ENCODE data around the gene TASP1.
"Not testable (repeated sequence)": the region's sequence is repeated elsewhere in the genome, so short reads cannot be mapped to it uniquely, and the experiment has no call there.

Gene TASP1

DNA sequence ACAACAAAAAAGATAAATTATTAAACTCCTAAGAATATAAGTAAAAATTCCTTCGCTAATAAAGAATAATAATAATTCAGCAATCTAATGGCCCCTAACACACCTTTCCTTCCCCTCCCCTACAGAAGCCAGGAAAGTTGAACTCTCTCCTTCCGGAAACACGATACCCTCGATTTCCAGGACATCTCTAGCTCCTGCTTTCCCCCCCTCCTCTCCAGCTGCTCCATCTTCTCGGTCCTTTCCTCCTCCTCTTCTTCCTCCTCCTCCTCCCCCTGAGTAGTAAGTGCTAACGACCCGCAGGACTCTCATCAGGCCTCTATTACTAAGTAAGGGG is 603 bp downstream of the TASP1 start:
- no peak for DNase-seq
- peaks cover 55% of the 10 kb centered on the region for H3K4me1 ChIP-seq (ENCODE audit: insufficient read depth, low read length)
- peak overlapping the region; percentile 72 to 73 for H3K4me3 ChIP-seq (ENCODE audit: low read depth in 1 of 2, low read length in 2 of 2)
- H3K36me3 ChIP-seq (ENCODE audit: insufficient read depth, low read length): peaks cover 7% of the 10 kb centered on the region
- no peaks in the 10 kb centered on the region for H4K20me1 ChIP-seq (ENCODE audit: insufficient read depth, low read length)
- no peaks in the 10 kb centered on the region for H3K9me3 ChIP-seq (ENCODE audit: insufficient read depth, low read length, severe bottlenecking)
- H3K27me3 ChIP-seq (ENCODE audit: insufficient read depth, low read length, poor library complexity): no peaks in the 10 kb centered on the region
- peaks cover 60% of the 10 kb centered on the region for H3K79me2 ChIP-seq (ENCODE audit: insufficient read depth, low read length)
- peak overlapping the region; percentile 78 for H3K9ac ChIP-seq (ENCODE audit: low read depth, low read length)
- H3K4me2 ChIP-seq (ENCODE audit: insufficient read depth, low read length): peak overlapping the region; percentile 68
- ATAC-seq (ENCODE audit: insufficient read depth, low read depth): no peak; the same call in 1 of the 3 replicates
- peak overlapping the region; percentile 76 for H2AFZ ChIP-seq (ENCODE audit: low read depth, low read length)
- H3K27ac ChIP-seq (ENCODE audit: low read length): peak overlapping the region; percentile 89
- no peak for TF ChIP-seq EZH2 (IDR thresholded peaks at IDR 0.05; ENCODE audit: borderline replicate concordance, low read depth, low read length, severe bottlenecking)
- TF ChIP-seq, protein P1, sequence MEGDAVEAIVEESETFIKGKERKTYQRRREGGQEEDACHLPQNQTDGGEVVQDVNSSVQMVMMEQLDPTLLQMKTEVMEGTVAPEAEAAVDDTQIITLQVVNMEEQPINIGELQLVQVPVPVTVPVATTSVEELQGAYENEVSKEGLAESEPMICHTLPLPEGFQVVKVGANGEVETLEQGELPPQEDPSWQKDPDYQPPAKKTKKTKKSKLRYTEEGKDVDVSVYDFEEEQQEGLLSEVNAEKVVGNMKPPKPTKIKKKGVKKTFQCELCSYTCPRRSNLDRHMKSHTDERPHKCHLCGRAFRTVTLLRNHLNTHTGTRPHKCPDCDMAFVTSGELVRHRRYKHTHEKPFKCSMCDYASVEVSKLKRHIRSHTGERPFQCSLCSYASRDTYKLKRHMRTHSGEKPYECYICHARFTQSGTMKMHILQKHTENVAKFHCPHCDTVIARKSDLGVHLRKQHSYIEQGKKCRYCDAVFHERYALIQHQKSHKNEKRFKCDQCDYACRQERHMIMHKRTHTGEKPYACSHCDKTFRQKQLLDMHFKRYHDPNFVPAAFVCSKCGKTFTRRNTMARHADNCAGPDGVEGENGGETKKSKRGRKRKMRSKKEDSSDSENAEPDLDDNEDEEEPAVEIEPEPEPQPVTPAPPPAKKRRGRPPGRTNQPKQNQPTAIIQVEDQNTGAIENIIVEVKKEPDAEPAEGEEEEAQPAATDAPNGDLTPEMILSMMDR (IDR thresholded peaks at IDR 0.05; ENCODE audit: borderline replicate concordance, extremely low read depth, low read length, poor library complexity, severe bottlenecking): no peak

DNA sequence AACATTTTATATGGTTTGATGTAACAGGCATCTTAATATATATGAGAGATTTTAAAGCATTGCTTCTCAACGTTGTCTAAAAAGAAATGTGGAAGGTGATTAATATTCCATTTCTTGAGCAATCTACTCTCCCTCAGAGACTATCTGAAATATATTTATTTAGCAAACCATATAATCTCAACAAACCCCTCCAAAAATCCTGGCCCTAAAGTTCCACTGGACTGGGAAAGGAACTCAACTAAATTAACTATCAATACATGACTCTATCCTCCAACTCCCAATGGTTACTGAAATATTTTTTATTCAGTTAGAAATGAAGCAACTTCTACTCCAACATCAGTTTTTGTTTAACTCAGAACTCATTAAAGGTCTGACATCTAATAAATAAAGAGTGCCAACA is 6.3 kb downstream of the TASP1 start:
- Histone ChIP-seq H3K36me3 (ENCODE audit: insufficient read depth, low read length) (peaks cover 42% of the 10 kb centered on the region), H3K27me3 (ENCODE audit: insufficient read depth, low read length, poor library complexity) (no peaks in the 10 kb centered on the region), H3K9ac (ENCODE audit: low read depth, low read length) (no peak overlapping the region), H3K4me1 (ENCODE audit: insufficient read depth, low read length) (peaks cover 99% of the 10 kb centered on the region), H4K20me1 (ENCODE audit: insufficient read depth, low read length) (no peaks in the 10 kb centered on the region), H3K27ac (ENCODE audit: low read length) (peak overlapping the region; percentile 61), H2AFZ (ENCODE audit: low read depth, low read length) (no peak overlapping the region), H3K4me2 (ENCODE audit: insufficient read depth, low read length) (peak overlapping the region; percentile 51; the same call in 1 of the 2 replicates), H3K79me2 (ENCODE audit: insufficient read depth, low read length) (peaks cover 100% of the 10 kb centered on the region), H3K4me3 (ENCODE audit: low read depth in 1 of 2, low read length in 2 of 2) (no peak overlapping the region), H3K9me3 (ENCODE audit: insufficient read depth, low read length, severe bottlenecking) (no peaks in the 10 kb centered on the region)
- DNase-seq (no peak), ATAC-seq (ENCODE audit: insufficient read depth, low read depth) (no peak)
- no peak for TF ChIP-seq EZH2 (IDR thresholded peaks at IDR 0.05; ENCODE audit: borderline replicate concordance, low read depth, low read length, severe bottlenecking)
- TF ChIP-seq, protein P1 (IDR thresholded peaks at IDR 0.05; ENCODE audit: borderline replicate concordance, extremely low read depth, low read length, poor library complexity, severe bottlenecking): no peak

DNA sequence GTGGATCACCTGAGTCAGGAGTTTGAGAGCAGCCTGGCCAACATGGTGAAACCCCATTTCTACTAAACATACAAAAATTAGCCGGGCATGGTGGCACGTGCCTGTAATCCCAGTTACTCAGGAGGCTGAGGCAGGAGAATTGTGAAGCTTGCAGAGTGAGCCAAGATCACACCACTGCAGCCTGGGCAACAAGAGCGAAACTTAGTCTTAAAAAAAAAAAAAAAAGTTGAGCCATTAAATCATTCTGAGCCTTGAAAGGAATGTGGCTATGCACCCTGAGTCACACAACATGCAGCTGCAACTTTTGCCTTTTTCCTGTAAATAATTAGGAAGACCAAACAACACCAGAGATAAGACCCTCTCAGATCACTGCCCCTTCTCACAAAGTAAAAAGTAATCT is 11.2 kb downstream of the TASP1 start:
- Histone ChIP-seq H3K9ac (ENCODE audit: low read depth, low read length) (peak overlapping the region; percentile 19), H3K4me1 (ENCODE audit: insufficient read depth, low read length) (peaks cover 84% of the 10 kb centered on the region), H3K27ac (ENCODE audit: low read length) (peak overlapping the region; percentile 41), H3K4me2 (ENCODE audit: insufficient read depth, low read length) (peak overlapping the region; percentile 2; the same call in 1 of the 2 replicates), H3K79me2 (ENCODE audit: insufficient read depth, low read length) (peaks cover 99% of the 10 kb centered on the region), H3K36me3 (ENCODE audit: insufficient read depth, low read length) (peaks cover 80% of the 10 kb centered on the region)
- ATAC-seq (ENCODE audit: insufficient read depth, low read depth) (peak; percentile 34), DNase-seq (peak; percentile 47)
- not testable (repeated sequence) for H3K9me3 ChIP-seq (ENCODE audit: insufficient read depth, low read length, severe bottlenecking); H3K27me3 ChIP-seq (ENCODE audit: insufficient read depth, low read length, poor library complexity); H4K20me1 ChIP-seq (ENCODE audit: insufficient read depth, low read length); H2AFZ ChIP-seq (ENCODE audit: low read depth, low read length); H3K4me3 ChIP-seq (ENCODE audit: low read depth in 1 of 2, low read length in 2 of 2)

DNA sequence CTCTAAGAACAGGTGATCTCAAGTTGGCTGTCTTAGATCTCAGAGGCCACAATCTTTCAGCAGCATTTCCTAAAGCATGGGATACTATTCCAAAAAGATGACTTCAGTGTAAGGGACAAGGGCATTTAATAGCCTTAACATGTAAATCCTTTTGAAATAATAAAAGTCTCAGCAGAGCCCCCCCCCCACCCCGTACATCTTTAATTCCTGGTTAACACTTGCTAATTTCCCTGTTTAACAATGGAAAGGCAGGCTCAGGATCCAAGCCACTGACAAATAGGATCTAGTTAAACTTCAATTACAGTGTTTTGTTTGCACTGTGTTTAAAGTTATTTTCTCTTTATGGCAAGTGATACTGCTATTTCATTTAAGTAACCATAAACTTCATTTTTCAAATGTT is 12.0 kb downstream of the TASP1 start:
- peak overlapping the region; percentile 54 for H3K27ac ChIP-seq (ENCODE audit: low read length)
- no peak overlapping the region for H2AFZ ChIP-seq (ENCODE audit: low read depth, low read length)
- TF ChIP-seq, protein P1 (IDR thresholded peaks at IDR 0.05; ENCODE audit: borderline replicate concordance, extremely low read depth, low read length, poor library complexity, severe bottlenecking): no peak
- no peak for TF ChIP-seq EZH2 (IDR thresholded peaks at IDR 0.05; ENCODE audit: borderline replicate concordance, low read depth, low read length, severe bottlenecking)
- H3K4me3 ChIP-seq (ENCODE audit: low read depth in 1 of 2, low read length in 2 of 2): no peak overlapping the region
- no peaks in the 10 kb centered on the region for H3K27me3 ChIP-seq (ENCODE audit: insufficient read depth, low read length, poor library complexity)
- peaks cover 84% of the 10 kb centered on the region for H3K4me1 ChIP-seq (ENCODE audit: insufficient read depth, low read length)
- H3K79me2 ChIP-seq (ENCODE audit: insufficient read depth, low read length): peaks cover 99% of the 10 kb centered on the region
- no peaks in the 10 kb centered on the region for H4K20me1 ChIP-seq (ENCODE audit: insufficient read depth, low read length)
- peaks cover 84% of the 10 kb centered on the region for H3K36me3 ChIP-seq (ENCODE audit: insufficient read depth, low read length)
- DNase-seq (no peak), ATAC-seq (ENCODE audit: insufficient read depth, low read depth) (no peak)
- H3K9ac ChIP-seq (ENCODE audit: low read depth, low read length): no peak overlapping the region
- H3K9me3 ChIP-seq (ENCODE audit: insufficient read depth, low read length, severe bottlenecking): no peaks in the 10 kb centered on the region
- peak overlapping the region; percentile 15; the same call in 1 of the 2 replicates for H3K4me2 ChIP-seq (ENCODE audit: insufficient read depth, low read length)

All from DND-41 (cell line).